ENCODE measurements around the gene SLC16A6.

DNA sequence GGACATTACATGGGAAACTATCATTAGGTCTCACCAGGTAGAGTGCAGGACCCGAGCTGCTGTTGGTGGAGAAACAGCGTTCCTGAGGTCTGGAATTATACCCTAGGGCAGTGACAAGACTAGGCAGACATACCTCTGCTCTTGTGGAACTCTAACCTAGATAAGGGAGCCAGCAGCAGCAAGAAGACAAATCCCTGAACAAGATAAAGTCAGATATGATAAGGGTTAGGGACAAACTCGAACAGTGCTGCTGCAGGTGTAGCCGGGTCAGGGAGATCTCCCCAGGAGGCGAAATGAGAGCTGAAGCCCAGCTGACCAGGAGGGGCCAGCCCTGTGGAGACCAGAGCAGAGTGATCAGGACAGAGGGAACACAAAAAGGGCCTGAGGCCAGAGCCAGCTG lies 35.0 kb upstream of the SLC16A6 start:
- TF ChIP-seq POLR2A (IDR thresholded peaks at IDR 0.05): no peak
- TF ChIP-seq, protein P1, sequence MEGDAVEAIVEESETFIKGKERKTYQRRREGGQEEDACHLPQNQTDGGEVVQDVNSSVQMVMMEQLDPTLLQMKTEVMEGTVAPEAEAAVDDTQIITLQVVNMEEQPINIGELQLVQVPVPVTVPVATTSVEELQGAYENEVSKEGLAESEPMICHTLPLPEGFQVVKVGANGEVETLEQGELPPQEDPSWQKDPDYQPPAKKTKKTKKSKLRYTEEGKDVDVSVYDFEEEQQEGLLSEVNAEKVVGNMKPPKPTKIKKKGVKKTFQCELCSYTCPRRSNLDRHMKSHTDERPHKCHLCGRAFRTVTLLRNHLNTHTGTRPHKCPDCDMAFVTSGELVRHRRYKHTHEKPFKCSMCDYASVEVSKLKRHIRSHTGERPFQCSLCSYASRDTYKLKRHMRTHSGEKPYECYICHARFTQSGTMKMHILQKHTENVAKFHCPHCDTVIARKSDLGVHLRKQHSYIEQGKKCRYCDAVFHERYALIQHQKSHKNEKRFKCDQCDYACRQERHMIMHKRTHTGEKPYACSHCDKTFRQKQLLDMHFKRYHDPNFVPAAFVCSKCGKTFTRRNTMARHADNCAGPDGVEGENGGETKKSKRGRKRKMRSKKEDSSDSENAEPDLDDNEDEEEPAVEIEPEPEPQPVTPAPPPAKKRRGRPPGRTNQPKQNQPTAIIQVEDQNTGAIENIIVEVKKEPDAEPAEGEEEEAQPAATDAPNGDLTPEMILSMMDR (IDR thresholded peaks at IDR 0.05): no peak
